AG04450 (cell line): Measurements from ENCODE around the gene TEX2. TPM values are rescaled to one million over a fixed set of nuclear protein-coding genes. Genes with fewer than 3 reads are reported as not detected.

ENCODE experiments used
- CTCF ChIA-PET: fragments of 300-600, 350-600 bp; formaldehyde crosslinking; extraction: SDS; loops from one replicate; lab custom pipeline; 2022; ENCODE audit warnings: antibody characterized with exemption, inconsistent platforms; lab: Charles Lee
- POLR2A ChIA-PET: fragments of 350-600 bp; formaldehyde crosslinking; extraction: SDS; loops from one replicate; lab custom pipeline; 2021; ENCODE audit warnings: antibody characterized with exemption, inconsistent platforms; lab: Yijun Ruan, JAX
- DNase-seq: peaks from one replicate; pipeline ENCODE4 v3.0.0-alpha.2; 2011; ENCODE audit warnings: low read depth, low spot score
- H3K27ac ChIP-seq: one replicate; pipeline ENCODE4 v1.5.1; 2012; ENCODE audit warnings: low read depth, low read length, control low read depth
- H3K27me3 ChIP-seq: one replicate; pipeline ENCODE4 v1.6.0; 2012; ENCODE audit warnings: low read length; ENCODE audit not compliant: control insufficient read depth, insufficient read depth
- H3K4me3 ChIP-seq: 2 replicates; pipeline ENCODE4 v1.5.1; 2011; ENCODE audit warnings: mild to moderate bottlenecking, low read depth, low read length, control low read depth
- H3K9me3 ChIP-seq: 2 replicates; pipeline ENCODE4 v1.5.1; 2012; ENCODE audit warnings: low read length; ENCODE audit not compliant: control insufficient read depth, insufficient read depth
- CTCF ChIP-seq: IDR thresholded peaks from 2 replicates; pipeline ENCODE4 v1.5.1; 2011; ENCODE audit warnings: low read depth, low read length, control low read depth, inconsistent platforms
- polyA plus RNA-seq: library from polyadenylated mRNA; depleted of rRNA; stranded (reverse); fragments of >200 nt; gene quantifications from 2 replicates; pipeline ENCODE4 v1.2.3, GENCODE V29; 2011

TEX2 gene
- polyA plus RNA-seq, 1 experiment = 27.9 TPM

- ChIA-PET POLR2A (interaction anchor here (2.1 kb wide), 1 partner anchor 57 kb away, joined by 11 read pairs; no protein-coding TSS in a partner anchor), CTCF (no interaction called here)
- Histone ChIP-seq H3K9me3 (no peaks in the 10 kb centered on the region), H3K27ac (no peak overlapping the region), H3K4me3 (no peak overlapping the region), H3K27me3 (no peaks in the 10 kb centered on the region)
- DNase-seq = no peak
- no peak for TF ChIP-seq CTCF
Measured at GRCh38 chr17:64203630-64204029, 59.4 kb downstream of the TEX2 start.

- H3K27me3 ChIP-seq = no peaks in the 10 kb centered on the region
- ChIA-PET POLR2A (interaction anchor here (0.7 to 2.1 kb wide), 2 partner anchors 28 to 57 kb away, joined by 6 to 11 read pairs; no protein-coding TSS in a partner anchor), CTCF (interaction anchor here (1.1 kb wide), 2 partner anchors 9 to 10 kb away, joined by 3 to 5 read pairs; no protein-coding TSS in a partner anchor)
- H3K4me3 ChIP-seq = no peak overlapping the region
- no peak overlapping the region for H3K27ac ChIP-seq
- no peak for TF ChIP-seq CTCF
- H3K9me3 ChIP-seq = no peaks in the 10 kb centered on the region
- DNase-seq = no peak
Measured at GRCh38 chr17:64202683-64203344, 60.2 kb downstream of the TEX2 start.

GRCh38 chr17:64200080-64201032 lies 62.7 kb downstream of the TEX2 start:
- no peak for DNase-seq
- CTCF ChIA-PET = interaction anchor here (1.0 to 1.2 kb wide), 5 partner anchors 10 to 281 kb away, joined by 3 to 4 read pairs (median 3); no protein-coding TSS in a partner anchor
- POLR2A ChIA-PET = interaction anchor here (1.0 to 1.3 kb wide), 3 partner anchors 10 to 55 kb away, joined by 3 to 5 read pairs (median 3); no protein-coding TSS in a partner anchor
- Histone ChIP-seq H3K27ac (no peak overlapping the region), H3K27me3 (no peaks in the 10 kb centered on the region), H3K4me3 (no peak overlapping the region), H3K9me3 (peaks cover 4% of the 10 kb centered on the region; the same call in 1 of the 2 replicates)
- no peak for TF ChIP-seq CTCF

- no peaks in the 10 kb centered on the region for H3K27me3 ChIP-seq
- no peak overlapping the region for H3K27ac ChIP-seq
- no peak for TF ChIP-seq CTCF
- ChIA-PET POLR2A (interaction anchor here (0.6 kb wide), 1 partner anchor 59 kb away, joined by 3 read pairs; no protein-coding TSS in a partner anchor), CTCF (interaction anchor here (0.7 kb wide), 1 partner anchor 12 kb away, joined by 3 read pairs; no protein-coding TSS in a partner anchor)
- DNase-seq = no peak
- peaks cover 4% of the 10 kb centered on the region; the same call in 1 of the 2 replicates for H3K9me3 ChIP-seq
- no peak overlapping the region for H3K4me3 ChIP-seq
Measured at GRCh38 chr17:64198331-64199090, 64.5 kb downstream of the TEX2 start.
